GDM1 (cell line): ENCODE results near the gene SOX8.
A peak's percentile ranks its signal among the peaks of the same experiment; 100 is the strongest.

Experiments
- DNase-seq: peaks from one replicate; lab custom pipeline; 2025; lab: John Stamatoyannopoulos, UW

The SOX8 gene

GRCh38 chr16:1009358-1010150 lies 28.0 kb downstream of the SOX8 start:
- no peak for DNase-seq

DNA sequence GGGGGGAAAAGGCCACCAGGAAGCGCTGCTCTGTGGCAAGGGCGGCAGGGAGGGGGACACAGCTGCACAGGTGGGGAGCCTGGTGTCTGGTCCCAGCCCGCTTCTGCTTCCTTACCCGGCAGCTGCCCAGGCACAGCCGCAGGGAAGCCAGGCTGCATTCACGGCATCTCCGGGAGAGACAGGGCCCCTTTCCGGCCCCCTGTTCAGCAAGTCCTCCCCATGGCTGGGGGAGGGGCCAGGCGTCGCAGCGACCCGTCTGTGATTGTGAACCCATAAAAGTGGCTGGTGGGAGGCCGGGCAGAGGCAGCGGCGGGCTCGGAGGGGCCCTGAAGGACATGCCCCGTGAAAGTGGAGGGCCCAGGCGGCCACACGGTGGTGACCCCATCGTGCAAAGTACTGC lies 28.7 kb downstream of the SOX8 start:
- no peak for DNase-seq

DNA sequence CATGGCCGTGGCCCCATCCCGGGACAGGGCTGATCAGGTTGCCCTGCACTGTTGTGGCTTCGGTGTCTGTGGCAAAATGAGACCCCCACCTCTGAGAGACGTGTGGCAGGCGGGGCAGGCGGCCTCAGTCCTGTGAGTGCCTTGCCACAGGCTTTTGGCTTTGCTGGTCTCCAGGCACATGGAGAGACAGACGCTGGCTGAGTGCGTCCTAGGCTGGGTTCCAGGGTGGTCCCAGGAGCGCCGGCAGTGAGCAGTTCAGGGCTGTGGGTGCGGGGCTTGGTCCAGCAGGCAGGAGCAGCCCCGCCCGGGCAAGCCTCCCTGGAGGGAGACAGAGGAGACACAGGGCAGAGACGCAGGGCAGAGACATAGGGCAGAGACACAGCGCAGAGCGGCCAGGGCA lies 29.2 kb downstream of the SOX8 start:
- no peak for DNase-seq

GRCh38 chr16:1011316-1012082 lies 29.9 kb downstream of the SOX8 start:
- no peak for DNase-seq

GRCh38 chr16:1012135-1012534 lies 30.6 kb downstream of the SOX8 start:
- no peak for DNase-seq

GRCh38 chr16:1012722-1013592 lies 31.4 kb downstream of the SOX8 start:
- no peak for DNase-seq

- no peak for DNase-seq
Measured at GRCh38 chr16:1013593-1013900, 32.0 kb downstream of the SOX8 start.

GRCh38 chr16:1014221-1014620 lies 32.7 kb downstream of the SOX8 start:
- no peak for DNase-seq

GRCh38 chr16:1014771-1015495 lies 33.4 kb downstream of the SOX8 start:
- no peak for DNase-seq

DNA sequence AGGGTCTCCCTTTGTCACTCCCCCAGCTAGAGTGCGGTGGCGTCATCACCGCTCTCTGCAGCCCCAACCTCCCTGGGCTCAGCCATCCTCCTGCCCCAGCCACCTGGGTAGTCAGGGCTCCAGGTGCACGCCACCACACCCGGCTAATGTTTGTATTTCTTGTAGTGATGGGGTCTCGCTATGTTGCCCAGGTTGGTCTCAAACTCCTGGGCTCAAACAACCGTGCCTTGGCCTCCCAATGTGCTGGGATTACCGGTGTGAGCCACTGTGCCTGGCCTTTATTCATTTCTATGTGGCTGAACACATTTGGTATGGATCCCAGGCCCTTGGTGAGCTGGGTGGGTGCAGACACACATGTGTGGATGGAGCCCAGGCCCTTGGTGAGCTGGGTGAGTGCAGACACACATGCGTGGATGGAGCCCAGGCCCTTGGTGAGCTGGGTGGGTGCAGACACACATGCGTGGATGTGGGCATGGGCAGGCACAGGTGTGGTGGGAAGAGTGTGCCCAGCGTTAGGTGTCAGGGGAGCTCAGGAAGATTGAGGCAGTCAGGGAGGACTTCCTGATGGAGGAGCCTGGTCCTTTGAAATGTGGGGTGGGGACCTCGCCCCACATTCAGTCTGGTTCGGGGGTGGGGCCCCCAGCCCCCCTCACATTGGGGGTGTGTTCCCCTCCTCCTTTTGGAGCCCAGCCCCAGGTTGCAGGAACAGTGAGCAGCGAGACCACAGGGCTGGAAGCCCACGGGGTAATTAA lies 37.1 kb downstream of the SOX8 start:
- no peak for DNase-seq

- DNase-seq: no peak
Measured at GRCh38 chr16:1019231-1020090, 37.9 kb downstream of the SOX8 start.

GRCh38 chr16:1020091-1020399 lies 38.5 kb downstream of the SOX8 start:
- DNase-seq: no peak

DNA sequence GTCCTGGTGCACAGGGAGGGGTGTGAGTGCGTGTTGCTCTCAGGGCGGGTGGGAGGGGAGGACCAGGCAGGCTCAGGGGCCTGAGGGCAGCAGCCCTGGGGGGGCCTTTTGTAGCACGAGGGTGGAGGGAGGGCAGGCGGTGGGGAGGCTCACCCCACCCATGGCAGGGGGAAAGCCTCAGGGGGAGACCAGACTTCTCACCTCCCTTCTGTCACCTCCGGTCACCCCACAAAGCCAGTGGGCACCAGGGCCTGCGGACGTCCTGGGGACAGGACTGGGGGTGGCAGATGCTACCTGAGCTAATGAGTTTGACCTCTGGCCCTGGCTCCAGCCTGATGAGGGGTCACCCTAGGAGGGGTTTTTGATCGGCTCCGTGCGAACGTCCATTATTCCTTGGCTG lies 39.0 kb downstream of the SOX8 start:
- DNase-seq: no peak

DNA sequence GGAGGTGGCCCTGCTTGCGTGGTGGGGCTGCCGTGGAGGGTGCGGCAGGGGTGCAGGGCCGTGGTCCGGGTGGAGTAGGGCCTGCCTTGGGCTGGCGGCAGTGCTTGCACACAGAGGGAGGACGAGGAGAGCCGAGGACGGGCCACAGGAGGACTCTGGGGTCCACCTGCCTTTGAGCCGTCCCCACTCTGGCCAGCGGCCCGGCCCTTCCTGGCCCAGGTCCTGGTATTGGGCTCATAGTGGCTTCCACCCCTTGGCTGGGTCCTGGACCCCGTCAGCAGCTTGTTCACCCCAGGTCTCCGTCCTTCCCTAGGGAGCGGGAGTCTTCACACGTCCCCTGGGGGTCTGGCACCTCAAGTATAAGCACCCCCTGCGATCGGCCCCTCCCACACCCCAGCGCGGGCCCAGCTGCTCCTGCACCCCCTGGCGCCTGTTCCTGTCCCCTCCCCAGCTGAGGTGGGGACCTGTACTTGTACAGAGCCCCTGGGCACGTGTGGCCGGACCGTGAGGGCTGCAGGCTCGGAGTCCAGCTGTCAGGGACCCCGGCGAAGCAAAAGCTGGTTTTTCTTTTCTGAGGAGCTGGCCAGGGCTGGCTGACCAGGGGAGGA lies 40.1 kb downstream of the SOX8 start:
- no peak for DNase-seq

DNA sequence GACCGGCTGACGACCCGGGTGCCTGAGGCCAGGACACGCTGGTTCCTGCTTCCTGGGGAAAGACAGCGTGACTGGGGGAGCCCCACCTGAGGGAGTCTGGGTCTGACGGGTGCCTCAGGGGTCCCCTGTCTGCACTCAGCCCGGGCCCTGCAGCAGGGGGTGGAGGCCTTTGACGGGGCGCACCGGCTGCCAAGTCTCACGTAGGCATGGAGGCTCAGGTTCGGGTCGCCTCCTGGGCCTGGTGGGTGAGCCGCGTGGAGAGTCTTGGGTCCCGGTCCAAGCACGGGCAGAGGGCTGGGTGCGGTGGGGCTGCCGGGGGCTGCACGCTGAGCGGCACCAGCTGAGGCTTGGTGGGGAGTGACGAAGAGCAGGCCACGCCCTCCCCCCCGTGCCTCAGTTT lies 40.9 kb downstream of the SOX8 start:
- no peak for DNase-seq

DNA sequence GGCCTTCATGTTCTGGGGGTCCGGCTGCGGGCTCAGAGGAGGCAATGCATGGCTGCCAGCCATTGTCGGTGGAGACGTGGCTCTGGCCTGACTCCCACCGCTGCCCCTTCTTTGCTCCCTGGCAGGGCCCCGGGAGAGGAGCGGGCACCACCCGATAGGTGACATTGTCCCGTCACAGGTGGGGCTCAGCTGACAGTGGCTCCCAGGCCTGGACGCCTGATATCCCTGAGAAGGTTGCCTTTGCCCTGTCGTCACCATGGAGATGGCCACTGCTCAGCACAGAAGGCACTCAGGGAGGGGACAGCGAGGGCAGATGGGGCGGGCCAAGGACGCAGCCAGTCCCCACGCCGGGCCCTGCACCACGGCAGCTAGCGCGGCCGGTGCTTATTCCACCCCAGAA lies 42.6 kb downstream of the SOX8 start:
- no peak for DNase-seq

- peak; percentile 10 for DNase-seq
Measured at GRCh38 chr16:1025183-1025809, 43.7 kb downstream of the SOX8 start.

DNA sequence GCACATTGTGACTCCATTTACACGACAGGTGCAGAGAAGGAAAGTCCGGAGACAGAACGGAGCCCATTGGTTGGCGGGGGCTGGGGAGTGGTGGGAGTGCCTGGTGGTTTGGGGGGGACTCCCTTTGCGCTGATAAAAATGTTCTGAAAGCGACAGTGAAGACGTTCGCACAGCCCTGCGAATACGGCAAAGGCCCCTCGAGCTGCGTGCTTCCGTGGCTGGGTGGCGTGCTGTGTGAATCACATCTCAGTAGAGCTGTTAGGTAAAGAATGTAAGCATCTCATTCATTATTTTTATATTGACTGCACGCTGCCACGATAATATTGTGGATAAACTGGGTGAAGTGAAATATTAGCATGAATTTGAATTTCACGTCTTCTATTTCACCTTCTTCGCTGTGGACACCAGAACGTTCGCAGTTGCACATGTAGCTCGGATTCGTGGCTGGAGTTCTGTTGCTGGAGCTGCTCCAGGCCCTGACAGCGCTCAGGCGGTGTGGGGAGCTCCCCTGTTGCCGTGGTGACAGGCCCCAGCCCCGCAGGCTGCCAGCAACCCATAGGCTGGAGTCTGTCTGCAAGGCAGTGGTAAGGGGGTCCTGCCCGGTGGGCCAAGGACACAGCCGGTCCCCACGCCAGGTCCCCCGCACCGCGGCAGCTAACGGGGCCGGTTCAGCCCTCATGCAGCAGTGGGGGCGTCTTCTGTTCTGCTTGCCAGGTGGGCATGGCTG lies 44.6 kb downstream of the SOX8 start:
- DNase-seq: no peak
